Measurements from ENCODE around the gene ITGB2. TPM values are rescaled to one million over a fixed set of nuclear protein-coding genes. Genes with fewer than 3 reads are reported as not detected.

ITGB2 gene
- total RNA-seq, 1 donor from 2014 or later, result not detected

DNA sequence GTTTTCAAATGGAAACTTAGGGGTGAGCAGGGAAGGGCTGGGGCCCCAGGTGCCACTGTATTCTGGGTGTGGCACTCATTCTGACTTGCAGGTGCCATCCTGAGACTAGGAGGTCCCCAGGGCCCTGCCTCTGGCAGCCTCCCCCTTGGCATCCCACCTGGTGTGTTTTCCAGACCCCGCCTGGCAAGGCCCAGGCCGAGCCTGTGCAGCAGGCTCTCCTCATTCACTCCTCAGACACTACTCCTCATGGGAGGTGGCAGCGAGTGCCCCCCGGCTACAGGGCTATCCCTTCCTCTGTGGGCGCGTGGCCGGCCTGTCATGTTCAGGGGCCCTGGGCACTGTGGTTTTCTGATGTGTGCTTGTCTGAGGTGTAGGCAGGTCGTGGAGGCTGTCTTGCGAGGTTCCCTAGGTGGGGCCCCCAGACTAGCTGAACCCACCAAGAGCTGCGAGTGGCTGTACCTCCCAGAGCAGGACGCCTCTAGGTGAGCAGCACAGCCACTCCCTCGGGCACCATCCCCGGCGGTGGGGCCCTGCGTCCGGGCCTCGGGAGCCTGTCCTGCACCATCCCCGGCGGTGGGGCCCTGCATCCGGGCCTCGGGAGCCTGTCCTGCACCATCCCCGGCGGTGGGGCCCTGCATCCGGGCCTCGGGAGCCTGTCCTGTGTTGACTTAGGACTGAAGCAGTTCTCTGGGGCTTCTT, 32.4 kb upstream of the ITGB2 start:
- Mint-ChIP-seq H3K27me3 (ENCODE audit: insufficient read depth, low read depth) (peaks cover 5% of the 10 kb centered on the region), H3K4me1 (peaks cover 32% of the 10 kb centered on the region), H3K27ac (no peak overlapping the region), H3K9me3 (no peaks in the 10 kb centered on the region), H3K36me3 (peaks cover 11% of the 10 kb centered on the region), H3K4me3 (no peak overlapping the region)
- Histone ChIP-seq H3K9me3 (ENCODE audit: low read depth) (no peaks in the 10 kb centered on the region), H3K4me3 (no peak overlapping the region), H2AFZ (replicated peaks) (no peak overlapping the region), H3K4me2 (no peak overlapping the region), H3K4me1 (peaks cover 2% of the 10 kb centered on the region), H3F3A (ENCODE audit: low read depth) (peaks cover 4% of the 10 kb centered on the region), H3K27me3 (no peaks in the 10 kb centered on the region), H3K27ac (no peak overlapping the region), H3K9ac (no peak overlapping the region), H4K20me1 (ENCODE audit: low read depth) (peaks cover 83% of the 10 kb centered on the region), H3K36me3 (no peaks in the 10 kb centered on the region), H3K79me2 (ENCODE audit: low read depth) (peaks cover 64% of the 10 kb centered on the region)
- TF ChIP-seq, protein P1, sequence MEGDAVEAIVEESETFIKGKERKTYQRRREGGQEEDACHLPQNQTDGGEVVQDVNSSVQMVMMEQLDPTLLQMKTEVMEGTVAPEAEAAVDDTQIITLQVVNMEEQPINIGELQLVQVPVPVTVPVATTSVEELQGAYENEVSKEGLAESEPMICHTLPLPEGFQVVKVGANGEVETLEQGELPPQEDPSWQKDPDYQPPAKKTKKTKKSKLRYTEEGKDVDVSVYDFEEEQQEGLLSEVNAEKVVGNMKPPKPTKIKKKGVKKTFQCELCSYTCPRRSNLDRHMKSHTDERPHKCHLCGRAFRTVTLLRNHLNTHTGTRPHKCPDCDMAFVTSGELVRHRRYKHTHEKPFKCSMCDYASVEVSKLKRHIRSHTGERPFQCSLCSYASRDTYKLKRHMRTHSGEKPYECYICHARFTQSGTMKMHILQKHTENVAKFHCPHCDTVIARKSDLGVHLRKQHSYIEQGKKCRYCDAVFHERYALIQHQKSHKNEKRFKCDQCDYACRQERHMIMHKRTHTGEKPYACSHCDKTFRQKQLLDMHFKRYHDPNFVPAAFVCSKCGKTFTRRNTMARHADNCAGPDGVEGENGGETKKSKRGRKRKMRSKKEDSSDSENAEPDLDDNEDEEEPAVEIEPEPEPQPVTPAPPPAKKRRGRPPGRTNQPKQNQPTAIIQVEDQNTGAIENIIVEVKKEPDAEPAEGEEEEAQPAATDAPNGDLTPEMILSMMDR (IDR thresholded peaks at IDR 0.05), result no peak
- no peak for TF ChIP-seq EZH2 (IDR thresholded peaks at IDR 0.05)
- TF ChIP-seq EZH2phosphoT487 (IDR thresholded peaks at IDR 0.05), result no peak
- no peak for DNase-seq (ENCODE audit: low spot score)

DNA sequence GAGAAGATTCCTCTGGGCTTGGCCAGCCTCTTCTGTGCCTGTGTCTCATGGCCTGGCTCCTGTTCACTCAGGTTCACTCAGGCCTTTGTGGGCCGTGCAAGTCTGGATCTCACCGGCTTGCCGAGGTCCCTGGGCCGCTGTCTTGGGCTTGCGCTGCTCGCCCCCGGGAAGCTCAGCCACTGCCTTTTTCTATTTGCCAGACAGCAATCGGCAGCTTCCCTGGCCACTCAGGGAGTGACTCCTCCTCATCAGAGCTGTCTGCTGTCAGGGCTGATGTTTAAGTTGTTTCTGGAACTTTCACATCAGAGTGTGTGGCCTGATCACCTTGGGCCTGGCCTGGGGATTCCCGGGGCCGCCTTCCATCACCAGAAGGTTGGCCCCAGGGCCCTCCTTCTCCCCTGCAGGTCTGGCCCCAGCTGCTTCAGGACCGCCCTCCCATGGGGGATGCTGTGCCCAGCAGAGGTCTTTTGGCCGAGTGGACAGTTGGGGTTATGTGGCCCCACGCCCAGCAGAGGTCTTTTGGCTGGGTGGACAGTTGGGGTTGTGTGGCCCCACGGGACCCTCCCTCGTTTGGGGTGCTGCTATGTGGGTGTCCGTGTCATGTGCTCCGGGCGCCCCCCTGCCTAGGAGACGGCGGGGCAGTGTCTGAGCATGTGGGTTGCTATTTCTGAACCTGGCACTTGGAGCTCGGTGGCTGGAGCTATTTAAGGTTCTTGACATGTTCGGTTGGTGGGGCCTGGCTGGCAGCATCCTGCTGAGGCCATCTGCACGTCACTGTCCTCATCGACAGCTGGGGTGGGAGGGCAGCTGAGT, 31.6 kb upstream of the ITGB2 start:
- no peak overlapping the region for H3K27ac Mint-ChIP-seq
- H3F3A ChIP-seq (ENCODE audit: low read depth), result no peaks in the 10 kb centered on the region
- no peaks in the 10 kb centered on the region for H3K27me3 ChIP-seq
- H3K4me1 Mint-ChIP-seq, result peaks cover 24% of the 10 kb centered on the region
- H3K79me2 ChIP-seq (ENCODE audit: low read depth), result peaks cover 58% of the 10 kb centered on the region
- H3K27ac ChIP-seq, result no peak overlapping the region
- H3K9me3 ChIP-seq (ENCODE audit: low read depth), result no peaks in the 10 kb centered on the region
- H3K9me3 Mint-ChIP-seq, result no peaks in the 10 kb centered on the region
- peaks cover 11% of the 10 kb centered on the region for H3K36me3 Mint-ChIP-seq
- no peak overlapping the region for H2AFZ ChIP-seq (replicated peaks)
- TF ChIP-seq EZH2phosphoT487 (IDR thresholded peaks at IDR 0.05) (no peak), EZH2 (IDR thresholded peaks at IDR 0.05) (no peak)
- TF ChIP-seq, protein P1 (IDR thresholded peaks at IDR 0.05), result no peak
- no peak overlapping the region for H3K9ac ChIP-seq
- peaks cover 82% of the 10 kb centered on the region for H4K20me1 ChIP-seq (ENCODE audit: low read depth)
- no peak overlapping the region for H3K4me2 ChIP-seq
- no peaks in the 10 kb centered on the region for H3K4me1 ChIP-seq
- H3K4me3 ChIP-seq, result no peak overlapping the region
- no peak overlapping the region for H3K4me3 Mint-ChIP-seq
- no peak for DNase-seq (ENCODE audit: low spot score)
- H3K27me3 Mint-ChIP-seq (ENCODE audit: insufficient read depth, low read depth), result peaks cover 4% of the 10 kb centered on the region
- H3K36me3 ChIP-seq, result no peaks in the 10 kb centered on the region

DNA sequence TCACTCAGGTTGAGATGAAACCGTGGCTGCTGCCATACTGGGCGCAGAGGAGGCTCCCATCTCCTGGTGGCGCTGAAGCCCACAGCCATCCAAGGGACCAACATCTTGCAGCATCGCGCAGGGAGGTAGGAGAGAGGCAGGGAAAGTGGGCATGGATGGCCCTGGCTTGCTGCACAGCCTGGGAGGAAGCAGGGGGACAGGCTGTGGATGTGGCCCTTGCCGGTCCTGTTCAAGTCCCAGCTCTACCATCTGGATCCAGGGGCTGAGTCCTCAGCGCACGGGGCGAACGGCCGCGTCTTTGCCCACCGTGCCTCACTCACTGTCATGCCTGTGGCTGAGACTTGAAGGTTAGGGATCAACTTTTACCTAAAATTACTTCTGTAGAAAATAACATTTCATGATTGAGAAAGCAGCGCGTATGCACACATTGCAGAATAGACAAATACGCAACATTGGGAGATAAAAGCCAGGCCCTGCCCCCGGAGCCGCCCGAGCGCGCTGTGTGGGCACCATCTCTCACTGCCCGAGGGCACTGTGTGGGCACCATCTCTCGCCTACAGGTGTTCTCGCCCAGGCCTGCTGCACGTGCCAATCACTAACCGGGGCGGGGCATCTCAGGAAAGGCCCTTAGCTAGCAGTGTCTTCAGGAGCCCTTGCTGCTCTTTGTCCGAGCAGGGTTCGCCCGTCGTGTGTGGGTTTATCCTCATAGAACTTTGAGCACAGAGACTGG, 30.7 kb upstream of the ITGB2 start:
- no peak overlapping the region for H3K27ac Mint-ChIP-seq
- H3K4me1 Mint-ChIP-seq, result peaks cover 17% of the 10 kb centered on the region
- Histone ChIP-seq H2AFZ (replicated peaks) (no peak overlapping the region), H3K27me3 (no peaks in the 10 kb centered on the region), H4K20me1 (ENCODE audit: low read depth) (peaks cover 83% of the 10 kb centered on the region), H3K4me3 (no peak overlapping the region), H3K4me1 (no peaks in the 10 kb centered on the region), H3K4me2 (no peak overlapping the region), H3K27ac (no peak overlapping the region), H3K36me3 (no peaks in the 10 kb centered on the region), H3K9ac (no peak overlapping the region), H3K9me3 (ENCODE audit: low read depth) (no peaks in the 10 kb centered on the region), H3K79me2 (ENCODE audit: low read depth) (peaks cover 57% of the 10 kb centered on the region), H3F3A (ENCODE audit: low read depth) (no peaks in the 10 kb centered on the region)
- H3K36me3 Mint-ChIP-seq, result peaks cover 11% of the 10 kb centered on the region
- TF ChIP-seq EZH2phosphoT487 (IDR thresholded peaks at IDR 0.05) (no peak), EZH2 (IDR thresholded peaks at IDR 0.05) (no peak)
- TF ChIP-seq, protein P1 (IDR thresholded peaks at IDR 0.05), result no peak
- H3K27me3 Mint-ChIP-seq (ENCODE audit: insufficient read depth, low read depth), result peaks cover 3% of the 10 kb centered on the region
- no peaks in the 10 kb centered on the region for H3K9me3 Mint-ChIP-seq
- DNase-seq (ENCODE audit: low spot score), result no peak
- no peak overlapping the region for H3K4me3 Mint-ChIP-seq

Data from neural progenitor cell (in vitro differentiated cells).